HG03159 (cell line): ENCODE measurements around the gene USP17L21.
"Not testable (repeated sequence)": the region's sequence is repeated elsewhere in the genome, so short reads cannot be mapped to it uniquely, and the experiment has no call there.

Source experiments
- ATAC-seq: cut with Tn5 transposase; IDR thresholded peaks from one replicate; pipeline ENCODE4 v1.9.1; 2021; ENCODE audit warnings: mild to moderate bottlenecking, moderate library complexity; ENCODE audit not compliant: unreplicated experiment

USP17L21 gene, protein sequence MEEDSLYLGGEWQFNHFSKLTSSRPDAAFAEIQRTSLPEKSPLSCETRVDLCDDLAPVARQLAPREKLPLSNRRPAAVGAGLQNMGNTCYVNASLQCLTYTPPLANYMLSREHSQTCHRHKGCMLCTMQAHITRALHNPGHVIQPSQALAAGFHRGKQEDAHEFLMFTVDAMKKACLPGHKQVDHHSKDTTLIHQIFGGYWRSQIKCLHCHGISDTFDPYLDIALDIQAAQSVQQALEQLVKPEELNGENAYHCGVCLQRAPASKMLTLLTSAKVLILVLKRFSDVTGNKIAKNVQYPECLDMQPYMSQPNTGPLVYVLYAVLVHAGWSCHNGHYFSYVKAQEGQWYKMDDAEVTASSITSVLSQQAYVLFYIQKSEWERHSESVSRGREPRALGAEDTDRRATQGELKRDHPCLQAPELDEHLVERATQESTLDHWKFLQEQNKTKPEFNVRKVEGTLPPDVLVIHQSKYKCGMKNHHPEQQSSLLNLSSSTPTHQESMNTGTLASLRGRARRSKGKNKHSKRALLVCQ

DNA sequence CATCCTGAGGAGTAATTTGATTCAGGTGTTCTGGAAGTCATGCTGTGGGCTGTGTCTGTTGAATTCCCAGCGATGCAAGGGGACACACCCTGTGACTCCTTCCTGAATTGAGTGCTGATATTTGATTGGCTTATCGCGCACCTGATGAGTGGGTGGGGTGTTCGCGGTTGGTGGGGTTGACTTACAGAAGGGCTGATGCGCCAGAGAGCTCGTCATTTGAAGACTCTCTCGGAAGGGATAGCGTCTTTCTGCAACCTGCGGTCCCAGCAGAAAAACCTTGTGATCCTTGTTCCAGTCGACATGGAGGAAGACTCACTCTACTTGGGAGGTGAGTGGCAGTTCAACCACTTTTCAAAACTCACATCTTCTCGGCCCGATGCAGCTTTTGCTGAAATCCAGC lies at the start of gene USP17L21:
Gene USP17L21, plus strand, starts transcription at position 301 of the 400 bp plus-strand sequence. Its CDS starts 0 bp downstream, at position 301.
- ATAC-seq: not testable (repeated sequence)

DNA sequence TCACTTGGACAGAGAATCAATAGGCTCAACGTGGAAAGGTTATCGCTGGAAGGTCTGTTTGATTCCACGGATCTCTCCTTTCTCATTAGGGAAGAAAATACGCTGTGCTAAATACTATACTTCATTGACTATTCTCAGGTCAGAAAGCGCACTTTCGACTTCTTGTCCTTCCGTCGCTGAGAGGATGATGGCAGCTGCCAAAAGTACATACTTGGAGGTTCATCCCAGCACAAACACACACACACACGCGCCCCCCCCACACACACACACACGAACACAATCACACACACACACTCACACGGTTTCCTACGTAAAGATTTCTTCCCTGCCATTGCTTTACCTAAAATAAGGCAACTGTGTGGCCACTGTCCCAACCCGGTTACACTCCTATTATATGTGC lies 48.0 kb upstream of the USP17L21 start:
- ATAC-seq: not testable (repeated sequence)

DNA sequence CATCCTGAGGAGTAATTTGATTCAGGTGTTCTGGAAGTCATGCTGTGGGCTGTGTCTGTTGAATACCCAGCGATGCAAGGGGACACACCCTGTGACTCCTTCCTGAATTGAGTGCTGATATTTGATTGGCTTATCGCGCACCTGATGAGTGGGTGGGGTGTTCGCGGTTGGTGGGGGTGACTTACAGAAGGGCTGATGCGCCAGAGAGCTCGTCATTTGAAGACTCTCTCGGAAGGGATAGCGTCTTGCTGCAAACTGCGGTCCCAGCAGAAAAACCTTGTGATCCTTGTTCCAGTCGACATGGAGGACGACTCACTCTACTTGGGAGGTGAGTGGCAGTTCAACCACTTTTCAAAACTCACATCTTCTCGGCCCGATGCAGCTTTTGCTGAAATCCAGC lies 47.6 kb upstream of the USP17L21 start, which contains the start of gene USP17L11:
Gene USP17L11, plus strand, starts transcription at position 301 of the 400 bp plus-strand sequence. Its CDS starts 0 bp downstream, at position 301.
- ATAC-seq: not testable (repeated sequence)

DNA sequence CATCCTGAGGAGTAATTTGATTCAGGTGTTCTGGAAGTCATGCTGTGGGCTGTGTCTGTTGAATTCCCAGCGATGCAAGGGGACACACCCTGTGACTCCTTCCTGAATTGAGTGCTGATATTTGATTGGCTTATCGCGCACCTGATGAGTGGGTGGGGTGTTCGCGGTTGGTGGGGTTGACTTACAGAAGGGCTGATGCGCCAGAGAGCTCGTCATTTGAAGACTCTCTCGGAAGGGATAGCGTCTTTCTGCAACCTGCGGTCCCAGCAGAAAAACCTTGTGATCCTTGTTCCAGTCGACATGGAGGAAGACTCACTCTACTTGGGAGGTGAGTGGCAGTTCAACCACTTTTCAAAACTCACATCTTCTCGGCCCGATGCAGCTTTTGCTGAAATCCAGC lies 42.8 kb upstream of the USP17L21 start, which contains the start of gene USP17L12:
Gene USP17L12, plus strand, starts transcription at position 301 of the 400 bp plus-strand sequence. Its CDS starts 0 bp downstream, at position 301.
- ATAC-seq: not testable (repeated sequence)

GRCh38 chr4:9224596-9224995 lies 38.1 kb upstream of the USP17L21 start, which contains the start of gene USP17L13:
Gene USP17L13 (plus strand): TSS chr4:9224896. CDS start chr4:9224896, 0 bp downstream.
- ATAC-seq: not testable (repeated sequence)

DNA sequence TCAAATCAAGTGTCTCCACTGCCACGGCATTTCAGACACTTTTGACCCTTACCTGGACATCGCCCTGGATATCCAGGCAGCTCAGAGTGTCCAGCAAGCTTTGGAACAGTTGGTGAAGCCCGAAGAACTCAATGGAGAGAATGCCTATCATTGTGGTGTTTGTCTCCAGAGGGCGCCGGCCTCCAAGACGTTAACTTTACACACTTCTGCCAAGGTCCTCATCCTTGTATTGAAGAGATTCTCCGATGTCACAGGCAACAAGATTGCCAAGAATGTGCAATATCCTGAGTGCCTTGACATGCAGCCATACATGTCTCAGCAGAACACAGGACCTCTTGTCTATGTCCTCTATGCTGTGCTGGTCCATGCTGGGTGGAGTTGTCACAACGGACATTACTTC lies 32.4 kb upstream of the USP17L21 start:
- ATAC-seq: not testable (repeated sequence)

- ATAC-seq: not testable (repeated sequence)
Measured at GRCh38 chr4:9234085-9234484, 28.6 kb upstream of the USP17L21 start, which contains the start of gene USP17L15. Gene USP17L15 (plus strand): TSS chr4:9234385. CDS start chr4:9234385, 0 bp downstream.

DNA sequence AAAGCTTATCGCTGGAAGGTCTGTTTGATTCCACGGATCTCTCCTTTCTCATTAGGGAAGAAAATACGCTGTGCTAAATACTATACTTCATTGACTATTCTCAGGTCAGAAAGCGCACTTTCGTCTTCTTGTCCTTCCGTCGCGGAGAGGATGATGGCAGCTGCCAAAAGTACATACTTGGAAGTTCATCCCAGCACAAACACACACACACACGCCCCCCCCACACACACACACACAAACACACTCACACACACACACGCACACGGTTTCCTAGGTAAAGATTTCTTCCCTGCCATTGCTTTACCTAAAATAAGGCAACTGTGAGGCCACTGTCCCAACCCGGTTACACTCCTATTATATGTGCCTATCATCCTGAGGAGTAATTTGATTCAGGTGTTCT lies 24.2 kb upstream of the USP17L21 start:
- not testable (repeated sequence) for ATAC-seq

DNA sequence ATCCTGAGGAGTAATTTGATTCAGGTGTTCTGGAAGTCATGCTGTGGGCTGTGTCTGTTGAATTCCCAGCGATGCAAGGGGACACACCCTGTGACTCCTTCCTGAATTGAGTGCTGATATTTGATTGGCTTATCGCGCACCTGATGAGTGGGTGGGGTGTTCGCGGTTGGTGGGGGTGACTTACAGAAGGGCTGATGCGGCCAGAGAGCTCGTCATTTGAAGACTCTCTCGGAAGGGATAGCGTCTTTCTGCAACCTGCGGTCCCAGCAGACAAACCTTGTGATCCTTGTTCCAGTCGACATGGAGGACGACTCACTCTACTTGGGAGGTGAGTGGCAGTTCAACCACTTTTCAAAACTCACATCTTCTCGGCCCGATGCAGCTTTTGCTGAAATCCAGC lies 19.1 kb upstream of the USP17L21 start, which contains the start of gene USP17L17:
Gene USP17L17, plus strand, starts transcription at position 301 of the 400 bp plus-strand sequence. Its CDS starts 0 bp downstream, at position 301.
- not testable (repeated sequence) for ATAC-seq

DNA sequence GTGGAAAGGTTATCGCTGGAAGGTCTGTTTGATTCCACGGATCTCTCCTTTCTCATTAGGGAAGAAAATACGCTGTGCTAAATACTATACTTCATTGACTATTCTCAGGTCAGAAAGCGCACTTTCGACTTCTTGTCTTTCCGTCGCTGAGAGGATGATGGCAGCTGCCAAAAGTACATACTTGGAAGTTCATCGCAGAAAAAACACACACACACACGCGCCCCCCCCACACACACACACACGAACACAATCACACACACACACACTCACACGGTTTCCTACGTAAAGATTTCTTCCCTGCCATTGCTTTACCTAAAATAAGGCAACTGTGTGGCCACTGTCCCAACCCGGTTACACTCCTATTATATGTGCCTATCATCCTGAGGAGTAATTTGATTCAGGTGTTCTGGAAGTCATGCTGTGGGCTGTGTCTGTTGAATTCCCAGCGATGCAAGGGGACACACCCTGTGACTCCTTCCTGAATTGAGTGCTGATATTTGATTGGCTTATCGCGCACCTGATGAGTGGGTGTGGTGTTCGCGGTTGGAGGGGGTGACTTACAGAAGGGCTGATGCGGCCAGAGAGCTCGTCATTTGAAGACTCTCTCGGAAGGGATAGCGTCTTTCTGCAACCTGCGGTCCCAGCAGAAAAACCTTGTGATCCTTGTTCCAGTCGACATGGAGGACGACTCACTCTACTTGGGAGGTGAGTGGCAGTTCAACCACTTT lies 14.6 kb upstream of the USP17L21 start, which contains the start of gene USP17L18:
Gene USP17L18, plus strand, starts transcription at position 678 of the 728 bp plus-strand sequence. Its CDS starts 0 bp downstream, at position 678.
- not testable (repeated sequence) for ATAC-seq

- ATAC-seq: not testable (repeated sequence)
Measured at GRCh38 chr4:9253078-9253477, 9.6 kb upstream of the USP17L21 start, which contains the start of gene USP17L19. Gene USP17L19 (plus strand): TSS chr4:9253378. CDS start chr4:9253378, 0 bp downstream.

- ATAC-seq: not testable (repeated sequence)
Measured at GRCh38 chr4:9257824-9258223, 4.8 kb upstream of the USP17L21 start, which contains the start of gene USP17L20. Gene USP17L20 (plus strand): TSS chr4:9258124. CDS start chr4:9258124, 0 bp downstream.

DNA sequence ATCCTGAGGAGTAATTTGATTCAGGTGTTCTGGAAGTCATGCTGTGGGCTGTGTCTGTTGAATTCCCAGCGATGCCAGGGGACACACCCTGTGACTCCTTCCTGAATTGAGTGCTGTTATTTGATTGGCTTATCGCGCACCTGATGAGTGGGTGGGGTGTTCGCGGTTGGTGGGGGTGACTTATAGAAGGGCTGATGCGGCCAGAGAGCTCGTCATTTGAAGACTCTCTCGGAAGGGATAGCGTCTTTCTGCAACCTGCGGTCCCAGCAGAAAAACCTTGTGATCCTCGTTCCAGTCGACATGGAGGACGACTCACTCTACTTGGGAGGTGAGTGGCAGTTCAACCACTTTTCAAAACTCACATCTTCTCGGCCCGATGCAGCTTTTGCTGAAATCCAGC lies 4.6 kb downstream of the USP17L21 start, which contains the start of gene USP17L22:
Gene USP17L22, plus strand, starts transcription at position 301 of the 400 bp plus-strand sequence. Its CDS starts 0 bp downstream, at position 301.
- not testable (repeated sequence) for ATAC-seq

- ATAC-seq: not testable (repeated sequence)
Measured at GRCh38 chr4:9271719-9272118, 9.0 kb downstream of the USP17L21 start.
